PFSK-1 (cell line): ENCODE data around the gene DUS1L.

ENCODE experiments used
- FOXP2 ChIP-seq: optimal IDR thresholded peaks from 2 replicates; pipeline ENCODE3; 2011; ENCODE audit warnings: borderline replicate concordance, control low read depth, inconsistent platforms; ENCODE audit not compliant: insufficient read depth; ENCODE audit errors: extremely low read length, extremely low read depth
- POLR2AphosphoS5 ChIP-seq: IDR thresholded peaks from 2 replicates; pipeline ENCODE4 v1.6.1; 2012; ENCODE audit warnings: low read depth, mild to moderate bottlenecking, control low read depth, low read length, moderate library complexity
- REST ChIP-seq, 2 experiments: IDR thresholded peaks; 2 replicates each; pipeline versions ENCODE4 v1.6.1 to v1.8.0; 2011 to 2012; ENCODE audit warnings: low read depth in 2 of 2, low read length in 2 of 2, control low read depth in 1 of 2, inconsistent platforms in 1 of 2, mild to moderate bottlenecking in 1 of 2, moderate library complexity in 1 of 2; ENCODE audit not compliant: insufficient read depth in 1 of 2
- SIN3A ChIP-seq: IDR thresholded peaks from 2 replicates; pipeline ENCODE4 v1.6.1; 2012; ENCODE audit warnings: mild to moderate bottlenecking, low read length, moderate library complexity, borderline replicate concordance; ENCODE audit not compliant: insufficient read depth
- TAF1 ChIP-seq: IDR thresholded peaks from 2 replicates; pipeline ENCODE4 v1.6.1; 2012; ENCODE audit warnings: low read length, control low read depth, borderline replicate concordance; ENCODE audit not compliant: insufficient read depth

Gene DUS1L

GRCh38 chr17:82013341-82013740 lies 52.3 kb downstream of the DUS1L start:
- no peak for TF ChIP-seq REST (IDR thresholded peaks at IDR 0.05; ENCODE audit: insufficient read depth in 1 of 2, low read depth in 2 of 2, low read length in 2 of 2)
- TF ChIP-seq SIN3A: no peak
- no peak for TF ChIP-seq TAF1
- no peak for TF ChIP-seq FOXP2
- no peak for TF ChIP-seq POLR2AphosphoS5

- no peak for TF ChIP-seq REST (IDR thresholded peaks at IDR 0.05; ENCODE audit: insufficient read depth in 1 of 2, low read depth in 2 of 2, low read length in 2 of 2)
- TF ChIP-seq TAF1: no peak
- no peak for TF ChIP-seq FOXP2
- TF ChIP-seq POLR2AphosphoS5: no peak
- TF ChIP-seq SIN3A: no peak
Observed at GRCh38 chr17:82012640-82013295, 52.8 kb downstream of the DUS1L start.

GRCh38 chr17:82012261-82012639 lies 53.4 kb downstream of the DUS1L start:
- TF ChIP-seq TAF1 (no peak), POLR2AphosphoS5 (no peak), FOXP2 (no peak), REST (IDR thresholded peaks at IDR 0.05; ENCODE audit: insufficient read depth in 1 of 2, low read depth in 2 of 2, low read length in 2 of 2) (no peak), SIN3A (no peak)

GRCh38 chr17:82011617-82012187 lies 53.9 kb downstream of the DUS1L start:
- TF ChIP-seq TAF1 (no peak), FOXP2 (no peak), REST (IDR thresholded peaks at IDR 0.05; ENCODE audit: insufficient read depth in 1 of 2, low read depth in 2 of 2, low read length in 2 of 2) (no peak), SIN3A (no peak), POLR2AphosphoS5 (no peak)
